Measurements from ENCODE around the gene PMAIP1. TPM values are rescaled to one million over a fixed set of nuclear protein-coding genes. Genes with fewer than 3 reads are reported as not detected.
A peak's percentile ranks its signal among the peaks of the same experiment; 100 is the strongest.

PMAIP1 gene
- total RNA-seq, 2 donors from 2014 or later = 56.6 to 106 TPM

DNA sequence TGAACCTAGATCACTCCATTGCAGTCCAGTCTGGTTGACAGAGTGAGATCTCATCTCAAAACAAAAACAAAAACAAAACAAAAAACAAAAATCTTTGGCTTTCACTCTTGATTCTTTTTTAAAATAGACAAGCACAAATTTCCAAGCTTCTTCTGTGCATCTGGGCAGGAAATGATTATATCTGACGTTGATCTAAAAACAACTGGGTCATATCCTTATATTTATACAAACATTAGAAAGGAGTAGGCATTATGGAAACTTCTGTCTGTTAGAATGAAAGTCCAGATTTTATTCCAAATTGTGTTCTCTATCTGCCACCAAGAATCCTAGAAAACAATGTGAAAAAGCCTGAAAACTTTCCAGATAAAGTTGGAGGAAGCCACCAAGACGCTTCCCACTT is 26.2 kb upstream of the PMAIP1 start:
- no peak overlapping the region for H3K4me3 ChIP-seq (ENCODE audit: low read length)
- Mint-ChIP-seq H3K27ac (peak overlapping the region; percentile 87), H3K36me3 (ENCODE audit: low read depth) (no peaks in the 10 kb centered on the region), H3K9me3 (no peaks in the 10 kb centered on the region), H3K4me3 (no peak overlapping the region), H3K4me1 (peaks cover 25% of the 10 kb centered on the region), H3K27me3 (ENCODE audit: insufficient read depth) (no peaks in the 10 kb centered on the region)
- no peak for DNase-seq
- H3K9ac ChIP-seq (ENCODE audit: extremely low read depth, low read length, poor library complexity, severe bottlenecking) = no peak overlapping the region
- WGBS, 2 experiments (ENCODE audit: insufficient coverage in 1 of 2, insufficient read length in 1 of 2) = 100% methylated on average over 1 to 2 of the region's 2 CpGs
- TF ChIP-seq CTCF (conservative IDR thresholded peaks at IDR 0.05) = no peak
- H3K27me3 ChIP-seq (ENCODE audit: control insufficient read depth, insufficient read depth, low read length, poor library complexity, severe bottlenecking) = no peaks in the 10 kb centered on the region
- no peaks in the 10 kb centered on the region for H3K36me3 ChIP-seq (ENCODE audit: control insufficient read depth, insufficient read depth, low read length)
- no peaks in the 10 kb centered on the region for H3K4me1 ChIP-seq (ENCODE audit: control insufficient read depth, insufficient read depth, low read length)
- H3K9me3 ChIP-seq (ENCODE audit: control insufficient read depth, low read length) = no peaks in the 10 kb centered on the region
- no peak overlapping the region for H3K27ac ChIP-seq (ENCODE audit: low read depth, low read length)

GRCh38 chr18:59874166-59874565 is 25.6 kb upstream of the PMAIP1 start:
- Histone ChIP-seq H3K36me3 (ENCODE audit: control insufficient read depth, insufficient read depth, low read length) (no peaks in the 10 kb centered on the region), H3K4me3 (ENCODE audit: low read length) (no peak overlapping the region), H3K27me3 (ENCODE audit: control insufficient read depth, insufficient read depth, low read length, poor library complexity, severe bottlenecking) (no peaks in the 10 kb centered on the region), H3K9me3 (ENCODE audit: control insufficient read depth, low read length) (no peaks in the 10 kb centered on the region), H3K27ac (ENCODE audit: low read depth, low read length) (no peak overlapping the region), H3K4me1 (ENCODE audit: control insufficient read depth, insufficient read depth, low read length) (no peaks in the 10 kb centered on the region), H3K9ac (ENCODE audit: extremely low read depth, low read length, poor library complexity, severe bottlenecking) (no peak overlapping the region)
- no peak overlapping the region for H3K4me3 Mint-ChIP-seq
- no peak for DNase-seq
- no peaks in the 10 kb centered on the region for H3K36me3 Mint-ChIP-seq (ENCODE audit: low read depth)
- H3K27me3 Mint-ChIP-seq (ENCODE audit: insufficient read depth) = no peaks in the 10 kb centered on the region
- 95 to 100% methylated on average over 6 to 7 of the region's 7 CpGs for WGBS, 2 experiments (ENCODE audit: insufficient coverage in 1 of 2, insufficient read length in 1 of 2)
- H3K9me3 Mint-ChIP-seq = no peaks in the 10 kb centered on the region
- TF ChIP-seq CTCF (conservative IDR thresholded peaks at IDR 0.05) = no peak
- H3K27ac Mint-ChIP-seq = no peak overlapping the region
- H3K4me1 Mint-ChIP-seq = peaks cover 25% of the 10 kb centered on the region

GRCh38 chr18:59876310-59876626 is 23.5 kb upstream of the PMAIP1 start:
- 98% methylated on average over 2 of the region's 3 CpGs; no CpG with 5 or more reads in 1 of the 2 experiments for WGBS, 2 experiments (ENCODE audit: insufficient coverage in 1 of 2, insufficient read length in 1 of 2)
- H3K4me3 Mint-ChIP-seq = no peak overlapping the region
- no peak overlapping the region for H3K4me3 ChIP-seq (ENCODE audit: low read length)

More at GRCh38 chr18:59876310-59876626, 23.5 kb upstream of the PMAIP1 start:
- no peak for DNase-seq
- H3K27ac ChIP-seq (ENCODE audit: low read depth, low read length) = no peak overlapping the region
- Mint-ChIP-seq H3K27me3 (ENCODE audit: insufficient read depth) (no peaks in the 10 kb centered on the region), H3K4me1 (peaks cover 24% of the 10 kb centered on the region), H3K36me3 (ENCODE audit: low read depth) (no peaks in the 10 kb centered on the region), H3K27ac (no peak overlapping the region), H3K9me3 (no peaks in the 10 kb centered on the region)
- TF ChIP-seq CTCF (conservative IDR thresholded peaks at IDR 0.05) = no peak
- H3K9me3 ChIP-seq (ENCODE audit: control insufficient read depth, low read length) = no peaks in the 10 kb centered on the region
- no peak overlapping the region for H3K9ac ChIP-seq (ENCODE audit: extremely low read depth, low read length, poor library complexity, severe bottlenecking)
- H3K27me3 ChIP-seq (ENCODE audit: control insufficient read depth, insufficient read depth, low read length, poor library complexity, severe bottlenecking) = no peaks in the 10 kb centered on the region
- H3K36me3 ChIP-seq (ENCODE audit: control insufficient read depth, insufficient read depth, low read length) = no peaks in the 10 kb centered on the region
- no peaks in the 10 kb centered on the region for H3K4me1 ChIP-seq (ENCODE audit: control insufficient read depth, insufficient read depth, low read length)

Measured in endodermal cell (in vitro differentiated cells).